D721Med (cell line): ENCODE measurements around the gene ERFL.
A peak's percentile ranks its signal among the peaks of the same experiment; 100 is the strongest.
"Not testable (repeated sequence)": the region's sequence is repeated elsewhere in the genome, so short reads cannot be mapped to it uniquely, and the experiment has no call there.

Source experiments
- DNase-seq: peaks from one replicate; pipeline ENCODE4 v3.0.0; 2011; ENCODE audit warnings: low spot score; ENCODE audit not compliant: insufficient read length
- FAIRE-seq: peaks from 2 replicates; lab custom pipeline; 2011; peaks lifted over from hg19 to GRCh38; lab: Jason Lieb, UNC
- CTCF ChIP-seq: IDR thresholded peaks from 2 replicates; pipeline ENCODE4 v1.5.1; 2012; ENCODE audit warnings: mild to moderate bottlenecking, control low read depth; ENCODE audit not compliant: insufficient read depth; ENCODE audit errors: missing control alignments

The ERFL gene

GRCh38 chr19:41879080-41879479 lies 49.2 kb downstream of the ERFL start:
- TF ChIP-seq CTCF, result no peak
- DNase-seq, result no peak
- no peak for FAIRE-seq

- FAIRE-seq, result no peak
- DNase-seq, result no peak
- TF ChIP-seq CTCF, result no peak
Observed at GRCh38 chr19:41877916-41878905, 50.0 kb downstream of the ERFL start.

- no peak for TF ChIP-seq CTCF
- FAIRE-seq (no peak), DNase-seq (no peak)
Observed at GRCh38 chr19:41876847-41877832, 51.1 kb downstream of the ERFL start, which contains the start of gene CD79A. CD79A (plus strand) TSS chr19:41877279; CDS start chr19:41877305, 26 bp downstream.

GRCh38 chr19:41875973-41876372 lies 52.3 kb downstream of the ERFL start:
- FAIRE-seq, DNase-seq: not testable (repeated sequence)

- DNase-seq (peak; percentile 51), FAIRE-seq (no peak)
- TF ChIP-seq CTCF, result peak; percentile 58
Observed at GRCh38 chr19:41872775-41873647, 55.2 kb downstream of the ERFL start.

- no peak for TF ChIP-seq CTCF
- FAIRE-seq, result no peak
- no peak for DNase-seq
Observed at GRCh38 chr19:41872384-41872774, 55.9 kb downstream of the ERFL start.
